K562 (cell line): ENCODE data around the gene FABP2. TPM values are rescaled to one million over a fixed set of nuclear protein-coding genes. Genes with fewer than 3 reads are reported as not detected.

Source experiments
- CREB3 ChIP-seq: fragments of 450-650 bp; conservative IDR thresholded peaks from 2 replicates; pipeline ENCODE4 v1.6.1; 2016; ENCODE audit warnings: missing genetic modification characterization, low read depth, mild to moderate bottlenecking, missing compliant biosample characterization, moderate library complexity
- CXXC5 ChIP-seq: fragments of 250-450 bp; sonication (Bioruptor Pico); IDR thresholded peaks from 2 replicates; pipeline ENCODE4 v1.8.0; 2022; ENCODE audit warnings: inconsistent platforms, mild to moderate bottlenecking, moderate library complexity
- GABPB1 ChIP-seq: sonication (generic); formaldehyde crosslinking; IDR thresholded peaks from 2 replicates; pipeline ENCODE4 v1.8.0; 2022; ENCODE audit warnings: mild to moderate bottlenecking, missing genetic modification reagents
- HNRNPLL ChIP-seq: fragments of 200-400 bp; formaldehyde crosslinking; IDR thresholded peaks from 2 replicates; pipeline ENCODE4 v1.6.1; 2017; ENCODE audit warnings: low read length, low read depth, mild to moderate bottlenecking; ENCODE audit not compliant: poor library complexity, severe bottlenecking
- KLF1 ChIP-seq: fragments of 450-650 bp; IDR thresholded peaks from 2 replicates; pipeline ENCODE4 v1.6.1; 2016; ENCODE audit warnings: missing genetic modification characterization, missing compliant biosample characterization
- L3MBTL2 ChIP-seq: fragments of 450-650 bp; IDR thresholded peaks from 2 replicates; pipeline ENCODE4 v1.6.1; 2016; ENCODE audit warnings: mild to moderate bottlenecking, moderate library complexity
- LCOR ChIP-seq: sonication (generic); formaldehyde crosslinking; IDR thresholded peaks from 2 replicates; pipeline ENCODE4 v1.8.0; 2022; ENCODE audit warnings: mild to moderate bottlenecking, missing genetic modification reagents
- NFYB ChIP-seq: IDR thresholded peaks from 2 replicates; pipeline ENCODE4 v1.6.1; 2011; ENCODE audit warnings: mild to moderate bottlenecking, moderate library complexity; ENCODE audit not compliant: insufficient read length; ENCODE audit errors: extremely low read depth
- NKRF ChIP-seq: fragments of 450-650 bp; IDR thresholded peaks from 2 replicates; pipeline ENCODE4 v1.6.1; 2016; ENCODE audit warnings: borderline replicate concordance
- PHF8 ChIP-seq: fragments of 200-600 bp; sonication (generic); IDR thresholded peaks from 2 replicates; pipeline ENCODE4 v1.6.1; 2012; ENCODE audit warnings: mixed run types, mild to moderate bottlenecking, inconsistent platforms, low read length, moderate library complexity, borderline replicate concordance
- RB1 ChIP-seq: fragments of 450-650 bp; IDR thresholded peaks from 2 replicates; pipeline ENCODE4 v1.6.1; 2017; ENCODE audit warnings: low read depth, mild to moderate bottlenecking
- RBFOX2 ChIP-seq: fragments of 200-400 bp; formaldehyde crosslinking; IDR thresholded peaks from 2 replicates; pipeline ENCODE4 v1.6.1; 2017; ENCODE audit warnings: low read depth, mild to moderate bottlenecking, low read length, moderate library complexity
- VEZF1 ChIP-seq: fragments of 200-800 bp; sonication (Bioruptor generic); IDR thresholded peaks from 2 replicates; pipeline ENCODE4 v1.6.1; 2017; ENCODE audit warnings: missing genetic modification characterization, missing compliant biosample characterization
- YY1 ChIP-seq, 3 experiments: IDR thresholded peaks; 2 replicates each; pipeline ENCODE4 v1.6.1; 2011; ENCODE audit warnings: low read length in 2 of 3, mild to moderate bottlenecking in 2 of 3, moderate library complexity in 2 of 3, borderline replicate concordance in 1 of 3, control low read depth in 1 of 3, low read depth in 1 of 3; ENCODE audit not compliant: insufficient read depth in 3 of 3, insufficient replicate concordance in 2 of 3, control insufficient read depth in 1 of 3, insufficient read length in 1 of 3; ENCODE audit errors: extremely low read depth in 1 of 3
- ZC3H11A ChIP-seq: IDR thresholded peaks from 2 replicates; pipeline ENCODE4 v1.6.1; 2012; ENCODE audit warnings: low read depth, low read length, improper control_type of control experiment
- ZMIZ1 ChIP-seq, 2 experiments: fragments of 150-350 bp in 1 of 2; IDR thresholded peaks; 2 replicates each; pipeline ENCODE4 v1.6.1; 2012 to 2016; ENCODE audit warnings: low read depth in 2 of 2, low read length in 2 of 2, mild to moderate bottlenecking in 1 of 2, moderate library complexity in 1 of 2
- ZNF551 ChIP-seq: fragments of 250-450 bp; sonication (Bioruptor Pico); IDR thresholded peaks from 2 replicates; pipeline ENCODE4 v1.5.0; 2021; ENCODE audit warnings: mild to moderate bottlenecking, moderate library complexity
- ZSCAN29 ChIP-seq: fragments of 450-650 bp; IDR thresholded peaks from 2 replicates; pipeline ENCODE4 v1.6.1; 2017
- polyA plus RNA-seq, 8 experiments: library from polyadenylated mRNA; depleted of rRNA in 4 of 8; stranded (reverse) in 5 of 8; unstranded in 3 of 8; fragments of >200 nt; fragmentation: Nextera tagmentation in 2 of 8; fragmentation: Illumina TruSeq in 1 of 8; extraction: Ambion mirVana in 2 of 8; extraction: Trizol in 1 of 8; gene quantifications; 2 replicates each; pipeline versions ENCODE4 v1.2.1 to v1.2.3, GENCODE V29; 2011 to 2014; ENCODE audit warnings: inconsistent platforms in 1 of 8, missing spikeins in 1 of 8
- total RNA-seq, 7 experiments: library from RNA; depleted of rRNA in 6 of 7; stranded (reverse); fragments of >200 nt in 6 of 7; fragmentation: Illumina TruSeq in 2 of 7; extraction: Trizol in 2 of 7; gene quantifications; 2 replicates each; pipeline versions ENCODE4 v1.2.1 to v1.2.3, GENCODE V29; 2011 to 2021; ENCODE audit warnings: low replicate concordance in 1 of 7

Gene FABP2
- total and polyA plus RNA-seq, 9 of the 15 experiments (the other 6 are each of a cell fraction or from before 2014, with no cell fraction given): not detected

- TF ChIP-seq NKRF (peak; percentile 60; the same call in 1 of the 2 replicates), KLF1 (tag) (no peak), RBFOX2 (peak; percentile 89), HNRNPLL (peak; percentile 96), LCOR (CRISPR knock-in tag) (peak; percentile 84), NFYB (no peak), ZSCAN29 (no peak), PHF8 (peak; percentile 86; the same call in 1 of the 2 replicates), CXXC5 (CRISPR knock-in tag) (peak; percentile 82), GABPB1 (CRISPR knock-in tag) (peak; percentile 97), CREB3 (tag) (no peak; the same call in 1 of the 2 replicates), YY1 (IDR thresholded peaks at IDR 0.05; ENCODE audit: borderline replicate concordance in 1 of 3, control insufficient read depth in 1 of 3, extremely low read depth in 1 of 3, insufficient read depth in 3 of 3, insufficient read length in 1 of 3, insufficient replicate concordance in 2 of 3, low read depth in 1 of 3, low read length in 2 of 3) (peak in 2 of 3 experiments; percentile 9 to 14), L3MBTL2 (peak; percentile 97), ZC3H11A (peak; percentile 87; the same call in 1 of the 2 replicates), ZNF551 (CRISPR knock-in tag) (no peak), ZMIZ1 (IDR thresholded peaks at IDR 0.05; ENCODE audit: low read depth in 2 of 2, low read length in 2 of 2) (0 out of 4 replicates have a peak, but pooled peaks of 1 of the 2 experiments have one; percentile 59), RB1 (no peak), VEZF1 (CRISPR knock-in tag) (peak; percentile 33; the same call in 1 of the 2 replicates)
Measured at GRCh38 chr4:119300101-119300978, 21.6 kb downstream of the FABP2 start (continued).
